ENCODE results near the gene CTNND2.

Gene CTNND2

DNA sequence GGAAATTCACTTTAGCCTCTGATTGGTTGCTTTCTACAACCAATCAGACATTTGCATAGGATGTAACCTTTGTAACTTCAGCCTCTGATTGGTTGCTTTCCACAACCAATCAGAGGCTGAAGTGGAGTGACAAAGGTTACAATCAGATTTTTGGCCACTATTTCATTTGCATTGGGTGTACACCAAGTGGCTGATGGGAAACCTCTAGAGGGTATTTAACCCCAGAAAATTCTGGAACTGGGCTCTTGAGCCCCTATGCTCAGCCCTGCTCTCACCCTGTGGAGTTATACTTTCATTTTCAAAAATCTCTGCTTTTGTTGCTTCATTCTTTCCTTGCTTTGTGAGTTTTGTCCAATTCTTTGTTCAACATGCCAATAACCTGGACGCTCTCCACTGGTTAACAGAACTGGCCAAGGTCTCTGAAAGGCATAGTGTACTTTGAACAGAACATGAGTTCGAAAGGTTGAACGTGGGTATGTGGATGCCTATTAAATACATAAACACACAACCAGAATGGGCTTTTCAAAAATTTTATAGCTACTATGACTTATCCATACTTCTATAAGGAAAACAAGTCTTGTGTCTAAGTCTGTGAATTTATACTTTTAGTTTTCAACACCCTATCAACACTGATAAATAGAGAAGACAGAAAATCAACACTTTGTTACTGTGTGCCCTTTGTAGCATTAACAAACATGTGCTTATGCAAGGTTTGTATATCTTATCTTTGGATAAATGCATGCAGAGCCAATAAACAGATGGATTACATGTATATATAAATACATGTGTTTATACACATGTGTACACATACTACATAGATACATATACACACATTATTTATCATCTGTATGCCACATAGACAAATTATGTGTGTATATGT, 568.1 kb downstream of the CTNND2 start:
- no peak for TF ChIP-seq CTCF (IDR thresholded peaks at IDR 0.05; ENCODE audit: control insufficient read depth, extremely low read depth, insufficient read depth)

GRCh38 chr5:11334404-11334803, 569.8 kb downstream of the CTNND2 start:
- no peak overlapping the region for H3K4me3 ChIP-seq (ENCODE audit: low read depth, low read length)
- DNase-seq (ENCODE audit: low read depth): no peak
- TF ChIP-seq CTCF (IDR thresholded peaks at IDR 0.05; ENCODE audit: control insufficient read depth, extremely low read depth, insufficient read depth): peak; percentile 52

More for the DNA sequence above, 568.1 kb downstream of the CTNND2 start:
- H3K4me3 ChIP-seq (ENCODE audit: low read depth, low read length): no peak overlapping the region
- DNase-seq (ENCODE audit: low read depth): no peak

GRCh38 chr5:11329679-11330078, 574.6 kb downstream of the CTNND2 start:
- no peak overlapping the region for H3K4me3 ChIP-seq (ENCODE audit: low read depth, low read length)
- no peak for TF ChIP-seq CTCF (IDR thresholded peaks at IDR 0.05; ENCODE audit: control insufficient read depth, extremely low read depth, insufficient read depth)
- no peak for DNase-seq (ENCODE audit: low read depth)

DNA sequence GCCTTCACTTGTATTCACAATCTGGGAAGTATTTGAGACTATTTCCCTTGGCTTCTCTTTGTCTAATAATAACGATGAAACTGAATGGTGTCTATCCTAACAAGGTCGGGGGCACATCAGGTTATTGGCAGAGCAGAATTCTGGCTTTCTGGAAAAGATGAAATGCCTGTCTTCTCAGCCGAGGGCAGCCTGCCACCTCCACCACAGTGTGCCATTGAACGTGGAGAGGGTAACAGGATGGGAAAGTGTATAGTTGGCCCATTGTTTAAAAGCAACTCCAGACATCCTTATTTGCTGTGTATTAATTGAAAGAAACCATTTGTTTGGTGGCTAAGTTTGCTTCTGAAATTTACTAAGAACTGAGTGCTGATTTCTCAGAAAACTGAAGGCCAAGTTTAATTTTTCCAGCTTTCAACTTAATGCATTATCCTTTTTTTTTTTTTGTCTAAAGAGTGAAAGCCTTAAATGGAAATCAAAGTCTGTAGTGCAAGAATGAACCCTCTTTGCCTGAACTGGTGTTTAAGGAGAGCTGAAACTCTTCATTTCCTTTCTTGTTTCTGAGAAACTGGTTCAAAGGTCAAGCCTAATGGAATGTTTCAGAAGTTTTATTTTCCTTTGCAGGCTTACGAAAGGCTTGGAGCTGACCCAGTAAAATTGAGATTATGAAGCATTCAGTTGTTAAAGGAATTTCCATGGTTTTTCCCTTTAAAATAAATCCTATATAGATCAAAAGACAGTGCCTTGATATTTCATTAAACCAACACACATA, 579.5 kb downstream of the CTNND2 start:
- no peak overlapping the region for H3K4me3 ChIP-seq (ENCODE audit: low read depth, low read length)
- no peak for DNase-seq (ENCODE audit: low read depth)
- no peak for TF ChIP-seq CTCF (IDR thresholded peaks at IDR 0.05; ENCODE audit: control insufficient read depth, extremely low read depth, insufficient read depth)

GRCh38 chr5:11323761-11324160, 580.5 kb downstream of the CTNND2 start:
- no peak for TF ChIP-seq CTCF (IDR thresholded peaks at IDR 0.05; ENCODE audit: control insufficient read depth, extremely low read depth, insufficient read depth)

GRCh38 chr5:11322133-11322532, 582.1 kb downstream of the CTNND2 start:
- H3K4me3 ChIP-seq (ENCODE audit: low read depth, low read length): no peak overlapping the region
- DNase-seq (ENCODE audit: low read depth): no peak
- TF ChIP-seq CTCF (IDR thresholded peaks at IDR 0.05; ENCODE audit: control insufficient read depth, extremely low read depth, insufficient read depth): no peak

More at GRCh38 chr5:11323761-11324160, 580.5 kb downstream of the CTNND2 start:
- H3K4me3 ChIP-seq (ENCODE audit: low read depth, low read length): no peak overlapping the region
- no peak for DNase-seq (ENCODE audit: low read depth)

Measured in LNCaP clone FGC (cell line).